ENCODE measurements around the gene ADGRG1.

ADGRG1 gene

GRCh38 chr16:57684626-57685358 lies 56.4 kb downstream of the ADGRG1 start:
- FAIRE-seq, result no peak

- no peak for FAIRE-seq
Observed at GRCh38 chr16:57685633-57686032, 57.2 kb downstream of the ADGRG1 start.

- no peak for FAIRE-seq
Observed at GRCh38 chr16:57686577-57686976, 58.1 kb downstream of the ADGRG1 start.

- no peak for FAIRE-seq
Observed at GRCh38 chr16:57687363-57687929, 59.0 kb downstream of the ADGRG1 start.

- no peak for FAIRE-seq
Observed at GRCh38 chr16:57688487-57688986, 60.1 kb downstream of the ADGRG1 start.

- no peak for FAIRE-seq
Observed at GRCh38 chr16:57688987-57689761, 60.7 kb downstream of the ADGRG1 start.

GRCh38 chr16:57689762-57690558 lies 61.5 kb downstream of the ADGRG1 start:
- FAIRE-seq, result no peak

- no peak for FAIRE-seq
Observed at GRCh38 chr16:57690782-57691471, 62.5 kb downstream of the ADGRG1 start.

GRCh38 chr16:57692636-57693035 lies 64.2 kb downstream of the ADGRG1 start:
- no peak for FAIRE-seq

GRCh38 chr16:57693550-57693949 lies 65.1 kb downstream of the ADGRG1 start:
- FAIRE-seq, result no peak

GRCh38 chr16:57694231-57694724 lies 65.8 kb downstream of the ADGRG1 start:
- FAIRE-seq, result no peak

GRCh38 chr16:57694725-57695679 lies 66.6 kb downstream of the ADGRG1 start, which contains the start of gene DRC7:
Gene DRC7, plus strand, starts transcription at chr16:57694806. Its CDS starts 3,144 bp downstream, at chr16:57697950.
- no peak for FAIRE-seq

- FAIRE-seq, result no peak
Observed at GRCh38 chr16:57695680-57696069, 67.2 kb downstream of the ADGRG1 start.

GRCh38 chr16:57696240-57696639 lies 67.8 kb downstream of the ADGRG1 start:
- no peak for FAIRE-seq

GRCh38 chr16:57697896-57698537 lies 69.6 kb downstream of the ADGRG1 start:
- FAIRE-seq, result no peak

- no peak for FAIRE-seq
Observed at GRCh38 chr16:57698812-57699405, 70.5 kb downstream of the ADGRG1 start.

GRCh38 chr16:57699481-57699880 lies 71.1 kb downstream of the ADGRG1 start:
- FAIRE-seq, result no peak

GRCh38 chr16:57699899-57700298 lies 71.5 kb downstream of the ADGRG1 start:
- no peak for FAIRE-seq

- FAIRE-seq, result no peak
Observed at GRCh38 chr16:57700781-57701551, 72.5 kb downstream of the ADGRG1 start.
